PC-3 (cell line): ENCODE results near the gene TGFBR3. TPM values are rescaled to one million over a fixed set of nuclear protein-coding genes. Genes with fewer than 3 reads are reported as not detected.

Experiments used
- ATAC-seq: fragments of 200-7000 bp; cut with Tn5 transposase; 2 replicates; pipeline ENCODE4 v1.9.1; 2020; ENCODE audit warnings: mild to moderate bottlenecking, moderate library complexity
- BruUV-seq: library from RNA; stranded (reverse); fragments of 400-500 nt; replicated peaks from 2 replicates; lab custom pipeline; 2021; lab: Mats Ljungman, UMichigan
- CTCF ChIA-PET: fragments of 300-600 bp; sonication (Branson Sonifier 250); formaldehyde crosslinking; loops from one replicate; lab custom pipeline; 2022; ENCODE audit warnings: antibody characterized with exemption; lab: Charles Lee
- POLR2A ChIA-PET: fragments of 300-600 bp; sonication (Branson Sonifier 250); formaldehyde crosslinking; loops from one replicate; lab custom pipeline; 2022; ENCODE audit warnings: antibody characterized with exemption; ENCODE audit not compliant: unreplicated experiment; lab: Charles Lee
- DNase-seq: peaks from one replicate; pipeline ENCODE4 v3.0.0-alpha.2; 2015
- H2AFZ ChIP-seq: fragments of 300-600 bp; sonication (generic); 2 replicates; pipeline ENCODE4 v1.6.0; 2016; ENCODE audit warnings: antibody characterized with exemption, low read length
- H3F3A ChIP-seq: fragments of 300-600 bp; sonication (generic); one replicate; pipeline ENCODE4 v1.6.0; 2017; ENCODE audit warnings: antibody characterized with exemption, low read length, control low read depth, mild to moderate bottlenecking; ENCODE audit not compliant: unreplicated experiment
- H3K27ac ChIP-seq: fragments of 300-600 bp; sonication (generic); 2 replicates; pipeline ENCODE4 v1.5.1; 2016; ENCODE audit warnings: mild to moderate bottlenecking, low read length
- H3K27me3 ChIP-seq: fragments of 300-600 bp; sonication (generic); 2 replicates; pipeline ENCODE4 v1.6.1; 2016; ENCODE audit warnings: low read length, mixed read lengths
- H3K36me3 ChIP-seq: fragments of 300-600 bp; sonication (generic); 2 replicates; pipeline ENCODE4 v1.6.1; 2016; ENCODE audit warnings: low read depth, mixed run types, low read length, mixed read lengths
- H3K4me1 ChIP-seq: fragments of 300-600 bp; sonication (generic); 2 replicates; pipeline ENCODE4 v1.5.1; 2016; ENCODE audit warnings: low read length; ENCODE audit not compliant: insufficient read depth
- H3K4me2 ChIP-seq: fragments of 300-600 bp; sonication (generic); 2 replicates; pipeline ENCODE4 v1.6.0; 2016; ENCODE audit warnings: low read length
- H3K4me3 ChIP-seq: fragments of 300-600 bp; sonication (generic); 2 replicates; pipeline ENCODE4 v1.5.1; 2016; ENCODE audit warnings: mild to moderate bottlenecking, low read length, mixed read lengths
- H3K79me2 ChIP-seq: fragments of 300-600 bp; sonication (generic); 2 replicates; pipeline ENCODE4 v1.6.1; 2017; ENCODE audit warnings: low read length, mixed read lengths
- H3K9ac ChIP-seq: fragments of 300-600 bp; sonication (generic); 2 replicates; pipeline ENCODE4 v1.6.0; 2016; ENCODE audit warnings: mild to moderate bottlenecking, low read length
- H3K9me2 ChIP-seq: fragments of 300-600 bp; sonication (generic); replicated peaks from 2 replicates; pipeline ENCODE4 v1.6.1; 2016; ENCODE audit warnings: mixed run types, low read length, mixed read lengths
- H3K9me3 ChIP-seq: fragments of 300-600 bp; sonication (generic); 2 replicates; pipeline ENCODE4 v1.6.1; 2016; ENCODE audit warnings: low read length, mixed read lengths
- H4K20me1 ChIP-seq: fragments of 300-600 bp; sonication (generic); 2 replicates; pipeline ENCODE4 v1.6.1; 2016; ENCODE audit warnings: low read length, mixed read lengths
- EZH2 ChIP-seq: fragments of 300-600 bp; sonication (generic); IDR thresholded peaks from one replicate; pipeline ENCODE4 v1.6.1; 2017; ENCODE audit warnings: antibody characterized with exemption, mild to moderate bottlenecking, low read length; ENCODE audit not compliant: unreplicated experiment
- EZH2phosphoT487 ChIP-seq: fragments of 300-600 bp; sonication (generic); IDR thresholded peaks from 2 replicates; pipeline ENCODE4 v1.6.1; 2018; ENCODE audit warnings: mild to moderate bottlenecking, antibody characterized with exemption, low read length, borderline replicate concordance
- intact Hi-C: fragments of 100-400 bp; cut with micrococcal nuclease; formaldehyde crosslinking; loops from 2 replicates; pipeline ENCODE4 v1.9.0; 2023
- total RNA-seq: library from RNA; depleted of rRNA; stranded (reverse); fragments of >200 nt; gene quantifications from 2 replicates; pipeline ENCODE4 v1.2.3, GENCODE V29; 2014
- TF ChIP-seq, protein P1 (sequence below): fragments of 300-600 bp; sonication (generic); conservative IDR thresholded peaks from 2 replicates; pipeline ENCODE4 v1.5.1; 2017; ENCODE audit warnings: antibody characterized with exemption, low read depth, mild to moderate bottlenecking, low read length

The TGFBR3 gene
- total RNA-seq, 1 experiment from 2014 or later = 2.8 TPM

DNA sequence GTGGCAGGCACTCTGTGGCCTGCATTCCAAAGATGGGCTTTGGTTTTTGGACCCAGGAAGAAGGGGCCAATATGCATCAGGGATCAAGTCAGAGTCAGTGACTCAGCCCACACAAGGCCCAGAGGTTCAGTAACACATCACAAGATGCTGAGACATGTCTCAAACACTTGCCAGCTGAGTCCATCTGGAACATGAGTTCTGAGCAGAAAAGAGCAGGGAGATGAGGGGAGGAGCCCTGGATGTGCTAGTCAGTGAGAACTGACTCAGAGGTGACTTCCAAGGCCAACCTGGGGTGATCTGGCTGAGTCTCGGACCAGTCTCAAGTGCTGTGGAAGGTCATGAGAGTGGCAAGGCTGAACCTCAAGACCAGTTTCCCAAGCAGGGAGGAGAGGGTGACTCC lies 235.2 kb downstream of the TGFBR3 start:
- H4K20me1 ChIP-seq = no peaks in the 10 kb centered on the region
- TF ChIP-seq, protein P1, sequence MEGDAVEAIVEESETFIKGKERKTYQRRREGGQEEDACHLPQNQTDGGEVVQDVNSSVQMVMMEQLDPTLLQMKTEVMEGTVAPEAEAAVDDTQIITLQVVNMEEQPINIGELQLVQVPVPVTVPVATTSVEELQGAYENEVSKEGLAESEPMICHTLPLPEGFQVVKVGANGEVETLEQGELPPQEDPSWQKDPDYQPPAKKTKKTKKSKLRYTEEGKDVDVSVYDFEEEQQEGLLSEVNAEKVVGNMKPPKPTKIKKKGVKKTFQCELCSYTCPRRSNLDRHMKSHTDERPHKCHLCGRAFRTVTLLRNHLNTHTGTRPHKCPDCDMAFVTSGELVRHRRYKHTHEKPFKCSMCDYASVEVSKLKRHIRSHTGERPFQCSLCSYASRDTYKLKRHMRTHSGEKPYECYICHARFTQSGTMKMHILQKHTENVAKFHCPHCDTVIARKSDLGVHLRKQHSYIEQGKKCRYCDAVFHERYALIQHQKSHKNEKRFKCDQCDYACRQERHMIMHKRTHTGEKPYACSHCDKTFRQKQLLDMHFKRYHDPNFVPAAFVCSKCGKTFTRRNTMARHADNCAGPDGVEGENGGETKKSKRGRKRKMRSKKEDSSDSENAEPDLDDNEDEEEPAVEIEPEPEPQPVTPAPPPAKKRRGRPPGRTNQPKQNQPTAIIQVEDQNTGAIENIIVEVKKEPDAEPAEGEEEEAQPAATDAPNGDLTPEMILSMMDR = no peak
- TF ChIP-seq EZH2 (no peak), EZH2phosphoT487 (no peak)
- POLR2A ChIA-PET = no interaction called here
- no peak overlapping the region for H2AFZ ChIP-seq
- H3K27ac ChIP-seq = no peak overlapping the region
- H3K9me2 ChIP-seq = no peaks in the 10 kb centered on the region
- no peak overlapping the region for H3K9ac ChIP-seq
- H3F3A ChIP-seq = no peaks in the 10 kb centered on the region
- no peak overlapping the region for H3K4me3 ChIP-seq
- H3K4me1 ChIP-seq = peaks cover 17% of the 10 kb centered on the region
- no TSS peak for BruUV-seq
- no peaks in the 10 kb centered on the region for H3K9me3 ChIP-seq
- H3K36me3 ChIP-seq = no peaks in the 10 kb centered on the region
- ATAC-seq = peak; percentile 77
- H3K27me3 ChIP-seq = no peaks in the 10 kb centered on the region
- H3K79me2 ChIP-seq = no peaks in the 10 kb centered on the region
- H3K4me2 ChIP-seq = no peak overlapping the region
- DNase-seq = peak; percentile 59
- intact Hi-C loops = no loop called here
- CTCF ChIA-PET = no interaction called here

DNA sequence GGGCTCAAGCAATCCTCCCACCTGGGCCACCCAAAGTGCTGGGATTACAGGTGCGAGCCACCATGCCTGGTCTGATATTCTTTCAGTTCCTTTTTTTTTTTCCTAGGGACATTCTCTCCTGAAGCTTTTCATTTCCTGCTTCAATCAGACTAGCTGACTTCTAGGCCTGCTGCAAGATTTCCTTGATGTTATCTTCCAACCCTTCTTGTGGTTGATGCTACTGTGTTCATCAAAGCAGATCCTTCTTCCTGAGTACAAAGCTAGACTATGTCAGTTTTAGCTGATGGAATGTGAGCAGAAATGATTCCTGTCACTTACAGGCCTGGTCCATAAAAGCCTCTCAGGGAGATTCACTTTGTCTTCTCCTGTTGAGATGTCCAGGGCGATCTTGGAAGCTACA lies 238.9 kb downstream of the TGFBR3 start:
- Histone ChIP-seq H2AFZ (no peak overlapping the region), H3K9ac (no peak overlapping the region), H3K27ac (no peak overlapping the region), H3K4me3 (no peak overlapping the region), H3K4me1 (peaks cover 15% of the 10 kb centered on the region), H3K9me2 (no peaks in the 10 kb centered on the region; the same call in 1 of the 2 replicates), H3K79me2 (no peaks in the 10 kb centered on the region), H3K36me3 (no peaks in the 10 kb centered on the region), H3K9me3 (no peaks in the 10 kb centered on the region), H3K4me2 (no peak overlapping the region), H3K27me3 (no peaks in the 10 kb centered on the region), H4K20me1 (no peaks in the 10 kb centered on the region), H3F3A (no peaks in the 10 kb centered on the region)
- ATAC-seq (no peak), DNase-seq (no peak)
- intact Hi-C loops = no loop called here
- ChIA-PET CTCF (no interaction called here), POLR2A (no interaction called here)
- no TSS peak for BruUV-seq
- TF ChIP-seq EZH2 (no peak), EZH2phosphoT487 (no peak)
- TF ChIP-seq, protein P1 = no peak

DNA sequence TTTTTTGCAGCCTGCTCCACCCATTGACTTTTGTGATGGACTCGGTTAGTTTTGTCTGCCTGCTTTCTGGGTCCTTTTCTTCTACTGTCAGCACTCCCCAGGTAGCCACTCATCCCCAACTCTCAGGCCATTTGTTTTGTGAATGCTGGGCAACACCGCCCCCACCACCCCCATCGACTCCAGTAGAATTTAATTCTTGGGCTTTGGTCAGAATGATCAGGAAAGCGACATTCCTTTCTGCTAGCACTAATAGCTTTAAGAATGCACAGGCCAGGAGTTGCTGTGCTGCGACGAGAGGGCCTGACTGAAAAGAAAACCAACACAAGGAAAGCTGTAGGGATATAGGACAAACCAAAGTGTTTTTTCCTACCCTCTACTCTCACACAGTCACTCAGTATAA lies 240.9 kb downstream of the TGFBR3 start:
- ChIA-PET CTCF (no interaction called here), POLR2A (no interaction called here)
- DNase-seq (no peak), ATAC-seq (no peak)
- Histone ChIP-seq H3K9me3 (peaks cover 5% of the 10 kb centered on the region; the same call in 1 of the 2 replicates), H4K20me1 (no peaks in the 10 kb centered on the region), H3K4me3 (no peak overlapping the region), H3F3A (no peaks in the 10 kb centered on the region), H3K27ac (no peak overlapping the region), H3K4me2 (no peak overlapping the region), H3K79me2 (no peaks in the 10 kb centered on the region), H3K9ac (no peak overlapping the region), H3K27me3 (no peaks in the 10 kb centered on the region), H3K4me1 (no peaks in the 10 kb centered on the region), H3K36me3 (no peaks in the 10 kb centered on the region), H3K9me2 (no peaks in the 10 kb centered on the region; the same call in 1 of the 2 replicates), H2AFZ (no peak overlapping the region)
- BruUV-seq = no TSS peak
- intact Hi-C loops = no loop called here
- TF ChIP-seq EZH2 (no peak), EZH2phosphoT487 (no peak)
- TF ChIP-seq, protein P1 = no peak
